NCI-H82 treated with DMSO at 0.1 percent for 48 hours (cell line): ENCODE measurements around the gene VPS37C.
A peak's percentile ranks its signal among the peaks of the same experiment; 100 is the strongest.

ENCODE experiments used
- DNase-seq: peaks from one replicate; lab custom pipeline; 2025; ENCODE audit not compliant: unreplicated experiment; lab: John Stamatoyannopoulos, UW

The VPS37C gene

DNA sequence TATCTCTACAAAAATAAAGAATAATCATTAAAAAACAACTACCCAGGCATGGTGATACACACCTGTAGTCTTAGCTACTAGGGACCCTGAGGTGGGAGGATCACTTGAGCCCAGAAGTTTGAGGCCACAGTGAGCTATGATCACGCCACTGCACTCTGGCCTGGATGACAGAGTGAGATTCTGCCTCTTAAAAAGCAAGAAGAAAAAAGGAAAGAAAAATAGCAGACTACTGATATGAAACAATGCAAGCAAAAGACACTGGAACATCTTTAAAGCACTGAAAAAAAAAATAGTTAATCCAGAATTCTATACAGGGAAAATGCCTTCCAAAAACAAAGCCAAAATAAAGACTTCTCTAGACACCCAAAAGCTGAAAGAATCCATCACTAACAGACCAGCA, 5.9 kb downstream of the VPS37C start:
- DNase-seq, result no peak

DNA sequence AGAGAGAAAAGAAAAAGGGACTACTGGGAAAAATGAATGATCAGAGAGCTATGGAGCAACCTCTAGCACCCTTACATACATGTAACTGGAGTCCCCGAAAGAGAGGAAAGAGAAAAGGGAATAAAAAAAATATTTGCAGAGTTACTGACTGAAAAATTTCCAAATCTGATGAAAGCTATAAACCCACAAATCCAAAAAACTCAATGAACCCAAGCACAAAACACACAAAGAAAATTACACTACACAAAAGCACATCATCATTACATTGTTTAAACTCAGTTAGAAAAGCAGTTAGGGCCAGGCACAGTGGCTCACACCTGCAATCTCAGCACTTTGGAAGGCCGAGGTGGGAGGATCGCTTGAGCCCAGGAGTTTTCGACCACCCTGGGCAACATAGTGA, 6.7 kb downstream of the VPS37C start:
- DNase-seq, result no peak

DNA sequence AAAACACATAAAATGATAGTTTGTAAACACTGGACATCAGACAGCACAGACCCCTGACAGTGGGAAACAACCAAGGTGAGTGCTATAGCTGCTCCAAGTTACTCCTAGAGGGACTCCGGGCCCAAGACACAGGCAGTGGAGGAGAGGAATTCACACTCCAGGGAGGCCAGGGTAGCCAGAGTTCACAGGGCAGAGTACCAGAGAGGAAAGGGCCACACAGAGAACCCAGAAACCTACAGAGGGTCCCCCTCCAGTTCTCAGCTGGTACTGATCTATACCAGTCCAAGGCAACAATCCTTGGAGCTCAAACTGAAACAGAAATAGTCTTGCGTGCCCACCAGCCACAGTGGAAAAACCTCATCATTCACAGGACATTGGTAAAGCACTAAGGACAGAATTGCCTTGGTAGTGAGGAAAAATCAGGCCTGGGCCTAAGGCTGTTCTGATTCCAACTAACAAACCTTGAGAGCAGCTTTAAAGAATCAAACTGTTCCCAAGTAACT, 7.6 kb downstream of the VPS37C start:
- no peak for DNase-seq

DNA sequence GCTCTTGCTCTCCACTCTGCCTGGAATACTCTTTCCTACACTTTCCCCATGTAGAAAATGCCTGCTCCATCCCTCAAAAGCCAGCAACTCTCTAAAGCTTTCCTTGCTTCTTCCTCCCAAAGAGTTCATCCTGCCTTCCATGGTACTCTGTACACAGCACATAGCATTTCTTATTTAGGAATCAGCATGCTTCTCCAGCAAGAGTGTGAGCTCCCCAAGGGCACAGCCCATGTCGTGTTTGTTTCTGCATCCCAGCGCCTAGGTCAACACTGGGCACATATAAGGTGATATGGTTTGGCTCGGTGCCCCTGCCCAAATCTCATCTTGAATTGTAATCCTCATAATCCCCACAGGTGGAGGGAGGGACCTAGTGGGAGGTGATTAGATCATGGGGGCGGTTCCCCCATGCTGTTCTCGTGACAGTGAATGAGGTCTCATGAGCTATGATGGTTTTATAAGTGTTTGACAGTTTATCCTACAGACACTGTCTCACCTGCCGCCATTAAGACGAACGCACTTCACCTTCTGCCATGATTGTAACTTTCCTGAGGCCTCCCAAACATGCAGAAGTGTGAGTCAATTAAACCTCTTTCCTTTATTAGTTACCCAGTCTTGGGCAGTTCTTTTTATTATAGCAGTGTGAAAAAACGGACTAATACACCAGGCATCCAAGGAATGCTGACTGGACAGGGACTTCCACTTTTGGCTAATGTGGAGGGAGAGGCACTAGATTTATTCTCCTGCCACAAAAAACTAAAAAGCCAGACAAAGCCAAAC, 8.2 kb downstream of the VPS37C start:
- DNase-seq, result peak; percentile 25

DNA sequence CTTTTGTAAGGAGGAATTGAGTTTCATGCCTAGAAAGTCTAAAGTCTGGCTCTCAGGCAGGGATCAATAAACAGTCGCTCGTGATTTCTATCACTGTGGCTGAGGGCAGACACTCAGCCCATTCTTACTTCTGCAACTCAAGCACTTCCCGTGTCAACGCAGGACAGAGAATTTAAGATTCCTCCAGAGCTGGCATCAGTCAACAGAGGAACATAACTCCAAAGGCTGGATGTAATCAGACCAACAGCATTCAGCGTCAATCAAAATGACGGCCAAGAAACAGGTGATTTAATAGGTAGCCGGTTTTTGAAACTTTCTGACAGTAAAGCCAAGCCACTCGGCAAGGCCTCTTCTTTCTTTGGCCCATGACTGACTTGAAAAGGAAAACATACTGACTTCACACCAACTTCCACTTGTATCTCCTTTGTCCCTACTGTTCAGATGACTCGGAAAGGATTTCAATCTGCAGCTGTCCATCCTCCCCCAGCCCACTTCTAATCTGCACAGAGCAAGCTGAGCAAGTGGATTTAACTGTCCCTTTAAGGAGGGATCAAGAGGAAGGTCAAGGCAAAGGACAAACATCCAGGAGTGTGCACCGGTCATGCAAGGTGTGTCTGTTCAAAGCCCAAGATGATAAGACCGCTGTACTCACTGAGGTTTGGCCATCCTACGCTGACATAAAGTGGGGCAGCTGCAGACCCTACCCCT, 9.5 kb downstream of the VPS37C start:
- no peak for DNase-seq

DNA sequence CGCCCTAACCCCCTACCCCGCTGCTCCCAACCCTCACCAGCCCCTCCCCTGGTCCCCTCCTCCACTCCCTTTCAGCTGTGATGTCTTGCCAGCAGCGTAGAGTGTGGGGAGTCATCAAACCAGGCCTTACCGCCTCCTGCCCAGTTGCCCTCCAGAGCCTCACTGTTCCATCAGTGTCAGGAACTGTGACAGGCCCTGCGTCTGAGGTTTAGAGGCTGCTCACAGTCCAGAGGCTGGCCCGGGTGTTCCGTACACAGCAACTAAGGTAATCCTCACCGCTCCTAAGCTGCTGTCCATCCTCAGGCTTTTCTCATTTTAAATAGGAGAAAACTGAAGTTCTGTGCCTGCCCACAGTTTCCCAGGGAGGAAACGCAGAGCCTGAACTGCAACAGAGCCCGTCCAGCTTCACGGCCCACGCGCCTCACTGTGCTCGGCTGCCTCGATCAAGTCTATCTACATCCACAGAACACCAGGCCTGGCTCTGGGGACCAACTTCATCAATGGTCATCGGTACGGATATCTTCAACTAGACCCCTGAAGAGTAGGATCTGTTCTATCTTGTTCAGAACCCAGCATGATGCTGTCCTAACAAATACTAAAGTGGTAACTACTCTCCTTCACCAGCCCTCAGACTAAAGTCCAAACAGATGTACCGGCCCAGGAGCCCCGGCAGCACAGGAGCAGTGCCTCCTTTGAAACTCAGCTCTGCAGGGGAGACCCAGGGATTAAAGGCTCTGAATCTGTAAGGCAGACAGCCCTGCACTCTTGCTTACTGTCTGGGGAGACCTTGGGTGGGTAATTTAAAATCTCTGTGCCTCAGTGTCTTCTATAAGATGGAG, 10.3 kb downstream of the VPS37C start:
- DNase-seq, result no peak

DNA sequence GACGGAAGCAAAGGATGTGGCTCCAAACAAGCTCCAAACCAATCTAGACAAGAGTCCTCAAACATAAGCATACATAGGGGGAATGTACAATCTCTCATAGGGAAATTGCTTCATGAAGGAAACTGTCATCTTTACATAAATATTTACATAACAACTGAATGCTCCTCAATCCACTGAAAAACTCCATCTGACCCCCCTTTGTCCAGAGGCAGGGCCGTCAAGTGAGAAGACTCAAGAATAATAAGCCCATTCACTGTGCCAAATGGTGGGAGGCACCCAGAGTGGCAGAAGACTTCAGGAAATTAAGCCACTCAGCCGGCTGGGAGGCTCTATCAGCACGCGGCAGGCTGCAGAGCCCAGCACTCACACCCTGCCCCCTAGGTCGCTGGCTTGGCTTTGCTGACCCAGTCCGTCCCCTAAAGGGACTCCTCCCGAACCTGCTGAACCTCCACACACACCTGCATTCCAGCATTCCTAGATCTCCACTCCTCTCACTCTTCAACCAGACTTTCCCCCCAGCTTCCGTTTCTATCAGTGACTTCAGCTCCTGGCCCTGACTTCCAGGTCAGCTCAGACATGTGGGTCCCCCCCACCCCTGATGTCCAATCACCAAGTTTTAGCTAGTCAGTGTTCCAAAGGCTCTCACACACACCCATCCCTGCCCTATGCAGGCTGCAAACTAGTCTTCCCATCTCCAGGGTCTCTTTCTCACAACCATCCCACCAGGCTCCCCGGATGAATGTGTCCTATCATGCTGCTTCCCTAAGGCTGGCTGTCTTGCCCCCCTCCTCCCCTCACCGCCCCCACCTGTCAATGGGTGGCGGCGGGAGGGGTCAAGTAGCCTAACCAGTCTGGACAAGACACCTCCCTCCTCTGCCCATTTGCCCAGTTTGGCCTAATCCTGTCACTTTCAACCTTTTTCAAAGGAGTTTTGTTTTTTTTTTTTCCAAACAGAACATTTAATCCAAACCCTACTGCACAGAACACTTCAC, 11.3 kb downstream of the VPS37C start:
- DNase-seq, result no peak

DNA sequence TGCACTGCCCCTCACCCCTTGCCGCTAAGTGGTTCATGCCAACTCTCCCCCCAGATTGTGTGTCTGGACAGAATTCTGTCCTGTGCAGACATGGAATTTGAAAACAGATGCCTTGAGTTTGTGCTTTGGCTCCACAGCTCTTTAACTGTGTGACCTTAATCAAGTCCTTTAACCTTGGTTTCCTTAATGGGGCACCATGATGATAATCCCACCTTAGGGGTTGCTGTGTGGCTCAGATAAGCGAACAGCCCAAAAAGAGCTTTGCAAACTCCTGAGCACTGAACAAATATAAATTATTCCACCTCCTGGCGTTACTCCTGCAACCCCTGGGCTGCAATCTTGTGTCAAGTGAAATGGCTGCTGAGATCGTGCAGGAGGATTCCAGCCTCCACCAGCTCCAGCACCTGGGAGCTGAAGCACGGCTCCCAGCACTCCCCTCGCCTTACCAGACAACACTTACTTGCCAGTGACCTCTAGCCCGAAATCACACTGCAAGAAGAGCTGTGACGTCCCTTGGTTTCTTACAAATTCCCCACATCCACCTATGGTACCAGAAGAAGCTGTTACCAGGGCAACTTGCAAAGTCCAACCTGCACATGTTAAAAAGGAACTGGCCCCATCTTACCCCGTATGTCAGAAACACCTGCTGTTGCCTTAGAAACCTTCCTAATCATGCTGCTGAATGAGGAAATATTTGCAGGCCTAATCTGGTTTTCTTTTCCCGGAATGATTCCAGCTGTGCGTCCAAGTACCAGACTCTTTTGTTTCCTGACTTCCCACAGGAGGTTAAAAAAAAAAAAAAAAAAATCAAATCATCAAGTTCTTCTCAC, 13.2 kb downstream of the VPS37C start:
- no peak for DNase-seq

DNA sequence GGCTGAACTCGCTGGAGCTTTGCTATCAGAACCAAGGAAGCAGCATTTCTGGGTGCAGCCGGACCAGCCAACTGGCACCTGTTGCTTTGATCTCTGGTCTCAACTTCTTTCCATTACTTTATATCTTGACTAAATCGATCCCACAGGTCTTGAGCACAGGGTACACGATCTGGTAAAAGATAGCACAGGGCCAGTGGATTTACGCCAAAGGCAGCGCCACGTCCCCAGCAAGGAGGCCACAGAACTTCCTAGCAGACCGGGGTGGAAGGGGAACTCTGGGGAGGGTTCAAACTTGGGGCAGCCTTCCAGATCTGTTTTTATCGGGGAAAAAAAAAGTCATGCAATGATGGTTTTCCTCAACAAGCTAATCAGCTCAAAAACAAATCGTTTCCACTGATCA, 14.0 kb downstream of the VPS37C start:
- no peak for DNase-seq

DNA sequence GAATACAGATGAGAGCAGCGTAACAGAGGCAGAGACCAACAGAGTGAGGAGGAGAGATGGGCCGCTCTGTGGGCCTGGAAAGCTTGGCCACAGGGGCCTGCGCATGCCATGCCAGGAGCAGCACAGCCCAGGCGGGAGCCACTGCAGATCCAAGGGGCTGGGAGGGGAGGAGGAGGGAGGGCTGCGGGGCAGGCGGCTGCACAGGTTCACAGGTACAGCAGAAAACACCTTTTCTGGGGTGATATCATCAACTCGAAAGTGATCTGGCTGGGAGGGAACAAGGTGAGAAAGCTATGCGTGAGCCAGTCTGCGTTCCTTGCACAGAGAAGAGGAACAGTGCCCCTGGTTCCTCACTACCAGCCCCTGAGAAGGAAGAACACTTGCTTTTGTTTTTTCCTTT, 14.8 kb downstream of the VPS37C start:
- DNase-seq, result no peak

DNA sequence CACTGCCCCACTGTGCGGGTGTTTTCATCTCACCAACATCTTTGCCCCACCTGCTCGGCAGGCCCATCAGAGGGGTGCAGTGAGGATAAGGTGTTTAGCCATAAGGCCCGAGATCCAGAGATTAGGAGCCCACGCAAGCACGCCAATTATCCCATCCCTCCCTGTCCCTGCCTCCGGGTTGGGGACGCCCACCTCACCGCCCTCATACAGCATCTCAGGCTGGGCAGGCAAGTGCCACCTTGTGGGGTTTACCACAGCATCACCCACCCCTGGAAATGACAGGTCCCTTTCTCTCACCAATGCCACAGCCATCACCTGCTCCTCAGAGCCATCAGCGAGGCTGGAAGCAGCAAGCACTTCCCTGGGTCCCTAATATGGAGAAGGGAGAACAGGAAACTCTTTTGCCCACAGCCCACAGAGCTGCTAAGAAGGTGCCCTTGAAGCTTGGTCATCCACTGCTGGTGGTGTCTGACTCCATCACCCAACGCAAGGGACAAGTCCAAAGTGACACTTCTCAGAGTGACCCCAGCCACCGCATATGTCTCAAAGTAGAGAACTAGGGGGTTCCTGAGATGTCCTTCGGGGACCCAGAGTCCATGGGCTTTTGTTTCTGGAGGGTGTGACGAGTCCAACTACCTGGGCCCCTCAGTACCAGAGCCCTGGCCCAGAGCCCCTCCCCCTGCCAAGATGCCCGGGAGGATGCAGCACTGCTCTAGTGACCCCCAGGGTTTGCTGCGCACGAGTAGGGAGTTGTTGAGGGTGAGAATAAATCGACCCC, 15.8 kb downstream of the VPS37C start:
- no peak for DNase-seq

DNA sequence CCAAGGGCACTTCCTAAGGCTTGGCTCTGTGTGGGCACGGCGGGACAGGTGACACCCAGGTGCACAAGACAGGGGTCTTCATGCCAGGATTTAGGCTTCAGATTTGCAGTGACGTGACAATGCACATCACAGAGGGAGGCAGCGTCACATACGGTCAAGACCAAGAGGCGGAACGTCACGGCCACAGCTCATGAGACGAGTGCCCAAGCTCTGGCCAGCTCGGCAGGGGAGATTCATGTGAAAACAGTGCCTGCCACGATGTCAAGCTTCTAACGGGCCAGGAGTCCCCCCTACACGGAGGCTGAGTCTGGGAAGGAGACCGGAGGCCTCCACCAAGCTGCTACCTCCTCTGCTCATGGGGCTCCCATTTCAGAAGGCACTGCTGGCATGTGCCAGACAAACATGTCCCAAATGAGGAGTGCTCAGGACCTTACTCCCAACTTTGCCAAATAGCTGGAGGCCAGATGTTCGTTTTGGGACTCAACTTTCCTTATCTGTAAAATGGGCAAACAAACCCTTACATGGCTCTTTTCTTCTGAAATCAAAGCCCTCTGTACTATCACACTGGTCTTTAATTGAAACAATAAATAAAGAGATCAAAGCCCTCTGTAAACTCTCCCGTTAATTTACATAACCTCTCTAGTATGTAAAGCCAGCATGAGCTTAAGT, 16.6 kb downstream of the VPS37C start:
- DNase-seq, result no peak

DNA sequence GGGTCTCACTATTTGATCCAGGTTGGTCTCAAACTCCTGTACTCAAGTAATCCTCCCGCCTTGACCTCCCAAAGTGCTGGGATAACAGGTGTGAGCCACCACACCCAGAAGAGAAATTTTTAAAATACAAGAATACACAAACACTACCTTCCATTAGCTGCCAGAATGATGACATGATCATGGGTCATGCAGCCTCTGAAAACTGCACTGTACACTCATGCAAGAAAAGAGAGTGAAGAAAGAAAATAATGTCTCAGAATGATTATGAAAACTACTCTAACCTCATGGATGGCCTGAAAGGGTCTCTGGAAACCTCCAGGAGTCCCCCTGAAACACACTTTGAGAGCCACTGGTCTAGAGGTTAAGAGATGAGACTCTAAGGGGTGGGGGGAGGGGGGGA, 18.8 kb downstream of the VPS37C start:
- DNase-seq, result no peak

DNA sequence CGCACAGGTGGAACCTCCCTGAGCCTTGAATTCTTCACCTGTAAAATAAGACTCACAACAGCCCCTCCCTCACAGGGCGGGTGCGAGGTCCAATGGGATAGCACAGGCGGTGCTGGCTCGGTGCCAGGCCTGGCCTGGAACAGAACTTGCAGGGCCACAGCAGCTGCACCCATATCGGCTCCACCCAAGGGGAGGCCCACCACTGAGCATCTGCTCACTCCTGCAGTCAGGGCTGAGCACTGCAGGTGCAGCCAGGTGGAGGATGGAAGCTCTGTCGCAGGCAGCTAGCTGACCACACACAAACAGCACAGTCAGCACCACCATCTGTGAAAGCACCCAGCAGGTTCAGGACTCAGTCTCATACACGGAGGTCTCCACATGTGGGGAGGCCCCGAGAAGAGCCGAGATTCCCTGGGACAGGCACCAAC, 19.6 kb downstream of the VPS37C start:
- DNase-seq, result no peak

DNA sequence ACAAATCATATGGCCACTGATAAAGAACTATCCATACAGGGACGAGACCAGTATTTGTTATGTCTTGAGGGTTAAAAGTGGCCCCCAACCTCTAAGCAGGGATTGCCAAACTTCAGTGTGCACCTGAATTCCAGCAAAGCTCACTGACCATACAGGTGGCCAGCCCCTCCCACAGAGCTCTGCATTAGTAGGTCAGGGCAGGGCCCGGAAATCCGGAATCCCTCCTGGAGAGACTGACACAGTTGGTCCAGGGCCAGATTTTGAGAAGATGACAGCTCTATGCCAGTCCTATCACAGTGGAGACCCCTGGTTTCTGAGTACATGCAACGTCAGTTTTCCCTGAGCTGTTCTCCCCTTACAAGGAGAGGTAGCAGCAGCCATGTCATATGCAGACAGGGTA, 20.8 kb downstream of the VPS37C start:
- DNase-seq, result no peak

DNA sequence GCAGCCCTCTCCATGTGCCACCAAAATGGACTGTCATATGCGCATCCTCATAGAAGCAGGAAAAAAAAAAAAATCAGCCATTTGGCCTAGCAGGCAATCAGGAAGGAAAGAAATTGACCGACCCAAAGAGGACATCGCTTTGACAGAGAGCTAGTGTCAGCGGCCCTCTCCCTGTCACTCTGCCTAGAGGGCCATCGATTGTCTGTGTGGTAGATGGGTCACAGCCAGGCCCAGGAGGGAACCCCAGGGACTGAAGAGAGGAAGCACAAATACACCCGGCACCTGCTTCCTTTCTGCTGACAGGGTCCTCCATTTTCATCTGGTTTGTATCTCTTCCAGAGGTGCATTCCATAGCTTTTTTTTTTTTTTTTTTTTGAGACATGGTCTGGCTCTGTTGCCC, 21.8 kb downstream of the VPS37C start:
- no peak for DNase-seq

DNA sequence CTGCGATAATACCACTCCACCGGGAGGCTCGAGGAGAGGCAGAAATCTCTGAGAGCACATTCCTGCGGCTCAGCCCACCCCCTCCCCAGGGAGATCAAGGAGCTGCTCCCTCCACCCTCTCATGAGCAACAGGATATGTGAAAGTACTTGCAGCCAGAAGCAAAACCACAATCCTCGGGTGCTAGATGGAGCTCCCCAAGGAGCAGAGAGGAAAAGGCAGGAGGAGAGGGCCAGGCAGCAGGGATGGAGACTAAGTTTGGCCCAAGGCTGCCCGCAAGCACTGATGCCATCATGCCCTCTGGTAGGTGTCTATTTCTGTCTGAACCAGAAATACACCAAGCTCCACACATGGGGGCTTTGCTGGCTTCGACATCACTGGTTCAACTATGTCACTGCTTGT, 22.3 kb downstream of the VPS37C start:
- no peak for DNase-seq

DNA sequence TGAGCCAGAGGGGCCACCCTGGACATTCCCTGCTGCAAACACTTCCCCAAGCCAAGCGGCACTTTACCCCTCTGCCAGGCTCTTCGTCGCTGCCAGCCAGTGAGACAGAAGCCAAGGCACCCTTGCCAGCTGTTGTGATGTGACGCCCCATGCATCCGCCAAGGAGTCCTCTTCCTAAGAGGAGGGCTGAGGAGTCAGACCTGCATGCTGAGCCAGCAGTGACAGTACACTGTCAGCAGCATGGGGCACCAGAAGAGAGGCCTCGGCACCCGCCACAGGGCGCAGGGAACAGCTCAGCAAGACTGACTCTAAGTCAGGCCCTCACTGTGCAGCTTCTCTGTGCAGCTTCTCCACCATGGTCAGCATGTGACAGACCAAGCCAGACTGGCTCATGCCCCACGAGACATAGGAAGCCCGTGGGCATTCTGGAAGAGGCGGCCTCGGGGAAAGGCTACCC, 26.4 kb downstream of the VPS37C start:
- no peak for DNase-seq
